MM.1S (cell line): ENCODE measurements around the gene EIF4EBP2.

ENCODE experiments used
- DNase-seq: peaks from one replicate; pipeline ENCODE4 v3.0.0-alpha.2; 2015
- H2AFZ ChIP-seq: fragments of 300-600 bp; sonication (generic); 2 replicates; pipeline ENCODE4 v1.6.0; 2016; ENCODE audit warnings: antibody characterized with exemption, low read length
- H3F3A ChIP-seq: fragments of 300-600 bp; sonication (generic); 2 replicates; pipeline ENCODE4 v1.6.1; 2016; ENCODE audit warnings: mild to moderate bottlenecking, antibody characterized with exemption, low read length, moderate library complexity, mixed read lengths; ENCODE audit not compliant: insufficient read depth
- H3K27ac ChIP-seq: fragments of 300-600 bp; sonication (generic); 2 replicates; pipeline ENCODE4 v1.5.1; 2016; ENCODE audit warnings: mild to moderate bottlenecking, low read length
- H3K27me3 ChIP-seq: fragments of 300-600 bp; sonication (generic); replicated peaks from 2 replicates; pipeline ENCODE4 v1.6.0; 2016; ENCODE audit warnings: low read length; ENCODE audit not compliant: insufficient read depth
- H3K36me3 ChIP-seq: fragments of 300-600 bp; sonication (generic); replicated peaks from 2 replicates; pipeline ENCODE4 v1.6.1; 2016; ENCODE audit warnings: mild to moderate bottlenecking, low read length, mixed read lengths; ENCODE audit not compliant: insufficient read depth
- H3K4me1 ChIP-seq: fragments of 300-600 bp; sonication (generic); 2 replicates; pipeline ENCODE4 v1.6.1; 2016; ENCODE audit warnings: low read length, mixed read lengths
- H3K4me2 ChIP-seq: fragments of 300-600 bp; sonication (generic); 2 replicates; pipeline ENCODE4 v1.6.0; 2016; ENCODE audit warnings: low read depth, low read length
- H3K4me3 ChIP-seq: fragments of 300-600 bp; sonication (generic); 2 replicates; pipeline ENCODE4 v1.5.1; 2016; ENCODE audit warnings: low read length, mixed read lengths
- H3K79me2 ChIP-seq: fragments of 300-600 bp; sonication (generic); 2 replicates; pipeline ENCODE4 v1.6.1; 2016; ENCODE audit warnings: mixed run types, low read length, mixed read lengths
- H3K9ac ChIP-seq: fragments of 300-600 bp; sonication (generic); 2 replicates; pipeline ENCODE4 v1.6.1; 2016; ENCODE audit warnings: low read length, mixed read lengths
- H3K9me2 ChIP-seq: fragments of 300-600 bp; sonication (generic); replicated peaks from 2 replicates; pipeline ENCODE4 v1.6.1; 2016; ENCODE audit warnings: mild to moderate bottlenecking, low read length, mixed read lengths; ENCODE audit not compliant: insufficient read depth
- H3K9me3 ChIP-seq: fragments of 300-600 bp; sonication (generic); replicated peaks from 2 replicates; pipeline ENCODE4 v1.6.1; 2016; ENCODE audit warnings: mild to moderate bottlenecking, low read length, mixed read lengths; ENCODE audit not compliant: insufficient read depth
- H4K20me1 ChIP-seq: fragments of 300-600 bp; sonication (generic); 2 replicates; pipeline ENCODE4 v1.6.1; 2016; ENCODE audit warnings: mild to moderate bottlenecking, low read length, moderate library complexity, mixed read lengths; ENCODE audit not compliant: insufficient read depth
- CTCF ChIP-seq: fragments of 300-600 bp; sonication (generic); IDR thresholded peaks from 2 replicates; pipeline ENCODE4 v1.5.1; 2016; ENCODE audit warnings: antibody characterized with exemption, low read length, mixed read lengths
- EZH2 ChIP-seq: fragments of 300-600 bp; sonication (generic); optimal IDR thresholded peaks from 2 replicates; pipeline ENCODE3; 2017; ENCODE audit warnings: low read depth, mild to moderate bottlenecking, antibody characterized with exemption, low read length, mixed read lengths
- EZH2phosphoT487 ChIP-seq: fragments of 300-600 bp; sonication (generic); IDR thresholded peaks from 2 replicates; pipeline ENCODE4 v1.6.1; 2018; ENCODE audit warnings: antibody characterized with exemption, low read length

Gene EIF4EBP2

GRCh38 chr10:70374775-70375614, 28.9 kb upstream of the EIF4EBP2 start:
- Histone ChIP-seq H3K79me2 (no peaks in the 10 kb centered on the region), H3K4me1 (no peaks in the 10 kb centered on the region), H3K4me3 (no peak overlapping the region), H3K4me2 (no peak overlapping the region), H4K20me1 (no peaks in the 10 kb centered on the region), H3F3A (no peaks in the 10 kb centered on the region), H3K9me3 (no peaks in the 10 kb centered on the region), H3K27me3 (no peaks in the 10 kb centered on the region), H3K9ac (no peak overlapping the region), H3K36me3 (no peaks in the 10 kb centered on the region), H3K9me2 (no peaks in the 10 kb centered on the region), H3K27ac (no peak overlapping the region), H2AFZ (no peak overlapping the region)
- no peak for DNase-seq
- TF ChIP-seq EZH2phosphoT487, result no peak
- no peak for TF ChIP-seq CTCF
- TF ChIP-seq EZH2, result no peak

- Histone ChIP-seq H3K36me3 (no peaks in the 10 kb centered on the region), H3K9me2 (no peaks in the 10 kb centered on the region), H4K20me1 (no peaks in the 10 kb centered on the region), H3K9me3 (no peaks in the 10 kb centered on the region), H3K27me3 (no peaks in the 10 kb centered on the region), H3K9ac (no peak overlapping the region), H3K79me2 (no peaks in the 10 kb centered on the region), H2AFZ (no peak overlapping the region), H3K4me3 (no peak overlapping the region), H3F3A (no peaks in the 10 kb centered on the region), H3K4me1 (no peaks in the 10 kb centered on the region), H3K4me2 (no peak overlapping the region), H3K27ac (no peak overlapping the region)
- no peak for DNase-seq
- no peak for TF ChIP-seq CTCF
- TF ChIP-seq EZH2, result no peak
- TF ChIP-seq EZH2phosphoT487, result no peak
Observed at GRCh38 chr10:70376436-70377378, 27.2 kb upstream of the EIF4EBP2 start.

GRCh38 chr10:70378122-70378521, 25.8 kb upstream of the EIF4EBP2 start:
- no peak overlapping the region for H3K4me2 ChIP-seq
- no peak overlapping the region for H3K4me3 ChIP-seq
- no peaks in the 10 kb centered on the region for H3K27me3 ChIP-seq
- H3K79me2 ChIP-seq, result no peaks in the 10 kb centered on the region
- H3K36me3 ChIP-seq, result no peaks in the 10 kb centered on the region
- H3F3A ChIP-seq, result no peaks in the 10 kb centered on the region
- no peaks in the 10 kb centered on the region for H3K9me3 ChIP-seq
- H4K20me1 ChIP-seq, result no peaks in the 10 kb centered on the region
- no peaks in the 10 kb centered on the region for H3K4me1 ChIP-seq
- no peak overlapping the region for H3K27ac ChIP-seq
- no peak overlapping the region for H2AFZ ChIP-seq
- H3K9me2 ChIP-seq, result no peaks in the 10 kb centered on the region
- TF ChIP-seq EZH2 (no peak), CTCF (no peak), EZH2phosphoT487 (no peak)
- DNase-seq, result no peak
- no peak overlapping the region for H3K9ac ChIP-seq
